CD14-positive monocyte (primary cell): ENCODE results near the gene PNMA6E. TPM values are rescaled to one million over a fixed set of nuclear protein-coding genes. Genes with fewer than 3 reads are reported as not detected.

Source experiments
- DNase-seq, 3 donors: peaks; one replicate each; pipeline ENCODE4 v3.0.0-alpha.2; 2011 to 2022
- H2AFZ ChIP-seq: 2 replicates; pipeline ENCODE4 v1.6.0; 2012; ENCODE audit warnings: mild to moderate bottlenecking, low read depth, low read length, inconsistent platforms; ENCODE audit not compliant: insufficient read depth, poor library complexity, severe bottlenecking
- H3K27ac ChIP-seq, 2 donors: 1 replicate in 1 of 2; 2 replicates in 1 of 2; pipeline ENCODE4 v1.5.1; 2012 to 2013; ENCODE audit warnings: low read length in 2 of 2, control low read depth in 1 of 2, inconsistent platforms in 1 of 2, low read depth in 1 of 2, mild to moderate bottlenecking in 1 of 2
- H3K27me3 ChIP-seq, 2 donors: one replicate each; pipeline versions ENCODE4 v1.6.0 to v1.6.1; 2011 to 2013; ENCODE audit warnings: low read length in 2 of 2; ENCODE audit not compliant: control insufficient read depth in 2 of 2, insufficient read depth in 2 of 2
- H3K36me3 ChIP-seq, 2 donors: replicated peaks in 1 of 2; 1 replicate in 1 of 2; 2 replicates in 1 of 2; pipeline versions ENCODE4 v1.5.1 to v1.6.1; 2012 to 2013; ENCODE audit warnings: low read length in 2 of 2, control low read depth in 1 of 2, inconsistent platforms in 1 of 2, mild to moderate bottlenecking in 1 of 2; ENCODE audit not compliant: insufficient read depth in 2 of 2, control insufficient read depth in 1 of 2
- H3K4me1 ChIP-seq, 2 donors: 1 replicate in 1 of 2; 2 replicates in 1 of 2; pipeline versions ENCODE4 v1.5.1 to v1.6.1; 2012 to 2013; ENCODE audit warnings: low read length in 2 of 2, control low read depth in 1 of 2, inconsistent platforms in 1 of 2, mild to moderate bottlenecking in 1 of 2, moderate library complexity in 1 of 2; ENCODE audit not compliant: insufficient read depth in 2 of 2, control insufficient read depth in 1 of 2
- H3K4me2 ChIP-seq: replicated peaks from 2 replicates; pipeline ENCODE3; 2012; ENCODE audit warnings: low read length, moderate library complexity, mild to moderate bottlenecking; ENCODE audit not compliant: poor library complexity, severe bottlenecking; ENCODE audit errors: extremely low read depth
- H3K4me3 ChIP-seq, 3 experiments: fragments of 200-600 bp in 1 of 3; sonication (generic) in 1 of 3; replicated peaks in 1 of 3; 1 replicate in 2 of 3; 2 replicates in 1 of 3; pipeline ENCODE4 v1.5.1; 2011 to 2013; ENCODE audit warnings: low read length in 3 of 3, mild to moderate bottlenecking in 3 of 3, control low read depth in 2 of 3, low read depth in 2 of 3, inconsistent platforms in 1 of 3, moderate library complexity in 1 of 3
- H3K79me2 ChIP-seq: 2 replicates; pipeline ENCODE4 v1.6.0; 2012; ENCODE audit warnings: mild to moderate bottlenecking, control low read depth, inconsistent platforms, low read length, moderate library complexity; ENCODE audit not compliant: insufficient read depth
- H3K9ac ChIP-seq: 2 replicates; pipeline ENCODE4 v1.6.0; 2017; ENCODE audit warnings: low read length, mild to moderate bottlenecking; ENCODE audit not compliant: insufficient read depth, poor library complexity, severe bottlenecking
- H3K9me3 ChIP-seq, 2 donors: replicated peaks in 1 of 2; 1 replicate in 1 of 2; 2 replicates in 1 of 2; pipeline versions ENCODE4 v1.5.1 to v1.6.1; 2012 to 2013; ENCODE audit warnings: low read length in 2 of 2, control low read depth in 1 of 2; ENCODE audit not compliant: control insufficient read depth in 1 of 2, insufficient read depth in 1 of 2
- H4K20me1 ChIP-seq: 2 replicates; pipeline ENCODE4 v1.6.0; 2012; ENCODE audit warnings: mild to moderate bottlenecking, low read length, control low read depth, moderate library complexity; ENCODE audit not compliant: insufficient read depth
- H3K27ac Mint-ChIP-seq, 7 donors: one replicate each; pipeline ENCODE4 v1.8.0; 2020; ENCODE audit warnings: mild to moderate bottlenecking in 7 of 7, mixed read lengths in 7 of 7, moderate library complexity in 6 of 7, inconsistent platforms in 2 of 7
- H3K27me3 Mint-ChIP-seq, 3 donors: one replicate each; pipeline ENCODE4 v1.8.0; 2021 to 2022; ENCODE audit warnings: low read depth in 3 of 3, mild to moderate bottlenecking in 3 of 3, mixed read lengths in 3 of 3, moderate library complexity in 3 of 3, inconsistent platforms in 1 of 3
- H3K36me3 Mint-ChIP-seq, 2 donors: one replicate each; pipeline ENCODE4 v1.8.0; 2020; ENCODE audit warnings: mixed read lengths in 2 of 2, inconsistent platforms in 1 of 2, mild to moderate bottlenecking in 1 of 2
- H3K4me1 Mint-ChIP-seq: one replicate; pipeline ENCODE4 v1.8.0; 2020; ENCODE audit warnings: mild to moderate bottlenecking, mixed read lengths
- H3K4me3 Mint-ChIP-seq, 2 donors: one replicate each; pipeline ENCODE4 v1.8.0; 2020; ENCODE audit warnings: mild to moderate bottlenecking in 2 of 2, mixed read lengths in 2 of 2, moderate library complexity in 1 of 2
- H3K9me3 Mint-ChIP-seq, 7 donors: one replicate each; pipeline ENCODE4 v1.8.0; 2020 to 2022; ENCODE audit warnings: mixed read lengths in 7 of 7, mild to moderate bottlenecking in 6 of 7, moderate library complexity in 6 of 7, inconsistent platforms in 2 of 7
- WGBS: methylation state at CpG from one replicate; pipeline ENCODE4 v1.1.5; 2013; ENCODE audit warnings: missing lambda C conversion rate; ENCODE audit not compliant: insufficient coverage; 5-methylcytosine and 5-hydroxymethylcytosine counted together
- intact Hi-C, 2 donors: fragments of 100-400 bp; cut with micrococcal nuclease; formaldehyde crosslinking; loops; one replicate each; pipeline versions ENCODE4 v1.15.0 to v1.15.1; 2023
- polyA plus RNA-seq, 3 donors: library from polyadenylated mRNA; depleted of rRNA in 1 of 3; unstranded in 2 of 3; stranded (reverse) in 1 of 3; fragments of 300-500 nt in 2 of 3; fragments of >200 nt in 1 of 3; fragmentation: Illumina TruSeq in 2 of 3; gene quantifications; 1 replicate in 2 of 3; 2 replicates in 1 of 3; pipeline ENCODE4 v1.2.3, GENCODE V29; 2012 to 2021
- TF ChIP-seq, protein P1 (sequence below): fragments of 200-600 bp; IDR thresholded peaks from one replicate; pipeline ENCODE4 v1.8.0; 2022; ENCODE audit warnings: antibody characterized with exemption, mild to moderate bottlenecking

The PNMA6E gene
- polyA plus RNA-seq, 3 donors, result not detected

DNA sequence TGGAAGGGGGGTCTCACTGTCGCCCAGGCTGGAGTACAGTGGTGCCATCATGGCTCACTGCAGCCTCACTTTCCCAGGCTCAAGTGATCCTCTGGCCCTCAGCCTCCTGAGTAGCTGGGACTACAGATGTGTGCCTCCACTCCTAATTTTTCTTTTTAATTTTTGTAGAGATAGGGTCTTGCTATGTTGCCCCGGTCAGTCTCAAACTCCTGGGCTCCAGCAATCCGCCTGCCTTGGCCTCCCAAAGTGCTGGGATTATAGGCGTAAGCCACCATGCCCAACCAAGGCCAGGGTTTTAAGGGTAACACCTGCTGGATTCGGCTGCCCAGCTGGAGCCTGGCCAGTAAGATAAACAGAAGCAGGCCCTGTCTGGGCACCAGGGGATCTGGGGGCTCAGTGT is 41.3 kb upstream of the PNMA6E start:
- H3K9ac ChIP-seq, result no peak overlapping the region
- DNase-seq, result no peak
- H3K9me3 ChIP-seq, result no peaks in the 10 kb centered on the region
- Mint-ChIP-seq H3K27me3 (peaks cover 0 to 8% (median 5%) of the 10 kb centered on the region in 3 donors), H3K36me3 (peaks cover 0 to 4% of the 10 kb centered on the region in 2 donors), H3K27ac (no peak overlapping the region), H3K4me3 (no peak overlapping the region), H3K9me3 (peaks cover 0 to 2% (median 0%) of the 10 kb centered on the region in 7 donors), H3K4me1 (no peaks in the 10 kb centered on the region)
- intact Hi-C loops, result no loop called here
- H3K4me3 ChIP-seq, result no peak overlapping the region
- 93% methylated on average over 3 of the region's 5 CpGs for WGBS
- H3K27me3 ChIP-seq, result no peaks in the 10 kb centered on the region
- H3K27ac ChIP-seq, result no peak overlapping the region
- H4K20me1 ChIP-seq, result no peaks in the 10 kb centered on the region
- H3K36me3 ChIP-seq, result peaks cover 0 to under 1% of the 10 kb centered on the region in 2 donors
- H3K4me1 ChIP-seq, result no peaks in the 10 kb centered on the region
- no peaks in the 10 kb centered on the region for H3K79me2 ChIP-seq
- TF ChIP-seq, protein P1, sequence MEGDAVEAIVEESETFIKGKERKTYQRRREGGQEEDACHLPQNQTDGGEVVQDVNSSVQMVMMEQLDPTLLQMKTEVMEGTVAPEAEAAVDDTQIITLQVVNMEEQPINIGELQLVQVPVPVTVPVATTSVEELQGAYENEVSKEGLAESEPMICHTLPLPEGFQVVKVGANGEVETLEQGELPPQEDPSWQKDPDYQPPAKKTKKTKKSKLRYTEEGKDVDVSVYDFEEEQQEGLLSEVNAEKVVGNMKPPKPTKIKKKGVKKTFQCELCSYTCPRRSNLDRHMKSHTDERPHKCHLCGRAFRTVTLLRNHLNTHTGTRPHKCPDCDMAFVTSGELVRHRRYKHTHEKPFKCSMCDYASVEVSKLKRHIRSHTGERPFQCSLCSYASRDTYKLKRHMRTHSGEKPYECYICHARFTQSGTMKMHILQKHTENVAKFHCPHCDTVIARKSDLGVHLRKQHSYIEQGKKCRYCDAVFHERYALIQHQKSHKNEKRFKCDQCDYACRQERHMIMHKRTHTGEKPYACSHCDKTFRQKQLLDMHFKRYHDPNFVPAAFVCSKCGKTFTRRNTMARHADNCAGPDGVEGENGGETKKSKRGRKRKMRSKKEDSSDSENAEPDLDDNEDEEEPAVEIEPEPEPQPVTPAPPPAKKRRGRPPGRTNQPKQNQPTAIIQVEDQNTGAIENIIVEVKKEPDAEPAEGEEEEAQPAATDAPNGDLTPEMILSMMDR, result no peak
- no peak overlapping the region for H2AFZ ChIP-seq
- no peak overlapping the region for H3K4me2 ChIP-seq

DNA sequence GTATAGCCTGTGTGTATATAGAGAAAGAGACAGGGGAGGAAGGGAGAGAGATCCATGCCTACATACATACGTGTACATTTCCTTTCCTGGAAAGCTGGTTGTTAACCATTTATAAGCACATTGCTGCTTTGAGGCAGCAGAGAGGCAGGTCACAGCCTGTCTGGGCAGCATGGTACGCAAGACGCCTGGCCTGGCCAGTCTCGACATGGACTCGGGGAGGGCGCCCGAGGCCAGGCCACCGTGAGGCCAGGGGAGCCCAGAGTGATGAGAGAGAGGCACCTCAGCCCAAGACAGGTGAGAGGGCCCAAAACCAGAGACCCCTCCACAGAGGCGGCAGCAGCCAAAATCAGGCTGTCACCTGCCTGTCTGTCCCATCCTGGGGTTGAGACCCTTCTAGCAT is 40.8 kb upstream of the PNMA6E start:
- Histone ChIP-seq H3K9ac (no peak overlapping the region), H4K20me1 (no peaks in the 10 kb centered on the region), H3K27me3 (no peaks in the 10 kb centered on the region), H3K4me1 (no peaks in the 10 kb centered on the region), H3K79me2 (no peaks in the 10 kb centered on the region), H3K9me3 (no peaks in the 10 kb centered on the region), H3K4me3 (no peak overlapping the region), H3K4me2 (no peak overlapping the region), H3K36me3 (no peaks in the 10 kb centered on the region), H3K27ac (no peak overlapping the region), H2AFZ (no peak overlapping the region)
- WGBS, result no CpG with 5 or more reads among the region's 9 CpGs
- intact Hi-C loops, result no loop called here
- TF ChIP-seq, protein P1, result no peak
- Mint-ChIP-seq H3K9me3 (peaks cover 0 to 2% (median 0%) of the 10 kb centered on the region in 7 donors), H3K4me1 (no peaks in the 10 kb centered on the region), H3K36me3 (no peaks in the 10 kb centered on the region), H3K4me3 (no peak overlapping the region), H3K27ac (no peak overlapping the region), H3K27me3 (peaks cover 0 to 8% (median 5%) of the 10 kb centered on the region in 3 donors)
- DNase-seq, result no peak
